ENCODE measurements around the gene TGFBR2.
"Not testable (repeated sequence)": the region's sequence is repeated elsewhere in the genome, so short reads cannot be mapped to it uniquely, and the experiment has no call there.

The TGFBR2 gene

DNA sequence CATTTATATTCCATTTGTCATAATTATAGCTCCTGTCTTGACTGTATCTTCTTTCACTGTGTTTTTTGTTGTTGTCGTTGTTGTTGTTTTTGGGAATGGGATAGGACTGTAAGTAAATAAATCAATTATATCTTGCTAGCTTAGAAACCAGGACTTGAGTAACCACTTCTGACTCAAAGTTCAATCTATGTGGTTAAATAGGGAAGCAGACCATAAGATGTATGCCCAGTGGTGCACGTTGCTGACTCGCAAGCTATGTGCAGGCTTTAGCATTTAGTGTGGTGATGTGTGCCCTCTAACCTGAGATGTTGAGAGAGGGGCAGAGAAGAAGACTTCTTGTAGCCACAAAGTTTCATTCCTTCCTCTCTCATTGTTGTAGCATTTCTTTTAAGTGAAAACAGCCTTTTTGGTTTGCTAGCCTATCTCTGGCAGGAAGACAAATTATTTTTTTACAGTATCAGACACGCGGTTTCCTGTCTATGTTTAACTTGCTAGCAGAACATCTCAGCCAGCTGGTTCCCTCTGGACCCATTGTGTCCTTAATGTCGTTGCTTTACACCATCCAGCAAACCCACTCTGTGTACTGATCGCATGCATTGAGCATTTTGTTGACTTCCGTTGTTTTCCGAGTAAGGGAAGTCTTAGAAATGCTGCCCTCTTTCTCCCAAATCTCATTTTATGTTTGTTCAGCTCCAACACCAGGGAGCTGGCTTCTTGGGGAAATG, 52.1 kb downstream of the TGFBR2 start:
- DNase-seq = peak; percentile 71 to 89 (median 81)

GRCh38 chr3:30659270-30660130, 53.1 kb downstream of the TGFBR2 start:
- DNase-seq = peak in 2 of 4 experiments; percentile 43 to 49

DNA sequence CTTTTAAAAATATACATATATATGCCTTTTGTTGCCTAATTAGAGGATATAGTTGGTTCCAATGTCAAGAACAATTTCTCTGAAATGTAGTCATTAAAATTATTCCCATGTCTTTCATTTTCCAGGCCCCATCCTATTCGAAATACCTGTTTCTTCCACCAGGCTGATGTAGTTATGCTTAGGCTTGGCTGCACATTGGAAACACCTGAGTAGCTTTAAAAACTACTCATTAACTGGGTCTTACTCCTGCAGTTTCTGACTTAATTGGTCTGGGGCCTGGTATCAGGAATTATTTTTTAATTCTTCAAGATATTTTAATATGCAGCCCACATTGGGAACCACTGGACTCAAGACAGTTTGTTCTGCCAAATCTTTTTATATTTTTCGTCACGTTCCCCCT, 53.7 kb downstream of the TGFBR2 start:
- DNase-seq = no peak

DNA sequence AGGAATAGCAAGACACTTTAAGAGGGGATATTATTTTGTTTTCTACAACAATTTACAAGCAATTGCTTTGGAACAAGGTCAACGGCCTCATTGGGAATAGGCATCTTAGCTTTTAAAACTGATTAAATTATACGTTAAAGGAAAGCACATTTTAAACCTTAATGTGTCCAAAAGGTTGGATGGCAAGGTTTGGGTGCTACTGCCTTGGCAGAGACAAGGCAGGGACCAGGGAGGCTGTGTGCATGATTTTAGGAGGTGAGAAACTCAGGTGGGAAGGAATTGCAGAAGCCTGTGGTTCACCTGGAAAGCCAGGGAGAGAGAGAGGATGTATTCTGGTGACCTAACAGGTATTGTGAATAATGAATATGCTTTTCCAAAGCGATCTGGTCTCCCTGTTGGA, 54.3 kb downstream of the TGFBR2 start:
- DNase-seq = no peak

GRCh38 chr3:30661098-30661873, 54.9 kb downstream of the TGFBR2 start:
- no peak for DNase-seq

DNA sequence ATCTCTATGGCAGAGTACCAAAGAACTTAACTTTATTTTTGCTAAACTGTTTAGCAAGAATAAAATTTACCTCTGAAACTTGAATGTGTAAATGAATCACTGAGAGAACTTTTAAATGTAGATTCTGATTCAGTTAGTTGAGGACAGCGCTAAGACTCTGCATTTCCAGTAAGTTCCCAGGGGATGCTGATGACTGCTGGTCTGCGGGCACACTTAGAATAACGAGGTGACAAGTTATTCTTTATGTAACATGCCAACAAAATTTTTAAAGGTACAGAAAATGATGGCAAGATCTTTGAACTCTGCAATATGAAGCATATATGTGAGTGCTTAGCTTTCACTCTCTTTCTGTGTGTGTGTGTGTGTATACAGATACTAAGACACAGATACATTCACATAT, 56.4 kb downstream of the TGFBR2 start:
- DNase-seq = no peak

DNA sequence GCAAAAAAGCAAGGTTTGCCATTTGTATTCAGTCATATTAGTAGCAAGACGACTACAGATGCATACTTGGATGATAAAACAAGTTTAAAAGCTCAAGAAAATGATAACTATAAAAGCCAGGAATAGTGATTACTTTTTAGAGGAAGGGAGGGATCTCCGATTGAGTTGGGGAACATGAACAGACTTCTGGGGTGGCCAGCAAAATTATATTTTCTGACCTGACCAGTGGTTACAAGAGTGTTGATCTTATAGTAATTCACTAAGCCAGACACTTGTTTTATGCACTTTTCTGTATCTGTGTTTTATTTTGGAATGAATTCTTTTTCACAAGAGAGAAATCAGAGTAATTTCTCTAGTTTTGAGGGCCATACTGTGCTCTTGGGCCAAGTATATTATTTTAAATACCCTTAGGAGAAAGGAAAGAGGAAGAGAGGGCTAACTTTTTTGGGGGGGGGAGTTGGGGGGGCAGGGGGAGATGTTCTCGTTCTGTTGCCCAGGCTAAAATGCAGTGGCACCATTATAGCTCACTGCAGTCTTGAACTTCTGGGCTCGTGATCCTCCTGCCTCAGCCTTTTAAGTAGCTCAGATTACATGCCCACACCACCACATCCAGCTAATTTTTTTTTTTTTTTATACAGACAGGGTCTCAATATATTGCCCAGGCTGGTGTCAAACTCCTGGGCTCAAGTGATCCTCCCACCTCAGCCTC, 57.3 kb downstream of the TGFBR2 start:
- no peak for DNase-seq

DNA sequence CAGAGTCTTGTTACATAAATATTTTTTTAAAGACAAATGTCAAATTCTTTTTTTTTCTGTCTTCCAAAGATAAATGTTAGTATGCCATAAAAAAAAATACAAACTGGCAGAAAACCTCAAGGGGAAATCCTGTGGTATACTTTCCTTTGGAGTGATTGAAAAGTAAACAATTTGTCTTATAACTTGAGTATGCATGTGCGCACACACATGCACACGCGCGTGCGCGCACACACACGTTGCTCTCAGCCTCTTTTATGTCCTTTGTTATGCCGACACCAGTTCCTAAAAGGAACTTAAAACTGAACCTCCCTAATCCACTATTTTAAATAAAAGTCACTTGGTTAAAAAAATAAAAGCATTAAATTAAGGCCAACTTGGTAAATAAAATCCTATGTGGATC, 58.1 kb downstream of the TGFBR2 start:
- DNase-seq = peak in 3 of 4 experiments; percentile 28 to 45 (median 44)

DNA sequence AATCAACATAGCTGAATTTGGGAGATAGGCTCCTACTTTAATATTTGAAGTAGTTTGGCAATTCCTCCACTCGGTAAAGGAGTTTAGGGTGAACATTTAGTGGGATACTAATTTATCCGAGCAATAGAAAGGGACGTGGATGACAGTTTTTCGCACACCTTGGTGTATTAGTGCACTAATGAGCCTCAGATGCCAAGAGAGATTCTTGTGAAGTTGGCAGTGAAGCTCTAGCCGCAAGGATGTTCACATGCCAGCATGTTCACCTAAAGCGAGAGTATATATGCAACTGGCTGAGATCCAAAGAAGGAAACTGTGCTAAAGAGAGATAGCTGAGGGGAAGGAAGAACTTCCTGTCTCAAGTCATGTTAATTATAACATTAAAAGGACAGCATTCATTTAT, 58.5 kb downstream of the TGFBR2 start:
- DNase-seq = peak in 2 of 4 experiments; percentile 45 to 49

GRCh38 chr3:30665539-30665938, 59.1 kb downstream of the TGFBR2 start:
- DNase-seq = no peak

DNA sequence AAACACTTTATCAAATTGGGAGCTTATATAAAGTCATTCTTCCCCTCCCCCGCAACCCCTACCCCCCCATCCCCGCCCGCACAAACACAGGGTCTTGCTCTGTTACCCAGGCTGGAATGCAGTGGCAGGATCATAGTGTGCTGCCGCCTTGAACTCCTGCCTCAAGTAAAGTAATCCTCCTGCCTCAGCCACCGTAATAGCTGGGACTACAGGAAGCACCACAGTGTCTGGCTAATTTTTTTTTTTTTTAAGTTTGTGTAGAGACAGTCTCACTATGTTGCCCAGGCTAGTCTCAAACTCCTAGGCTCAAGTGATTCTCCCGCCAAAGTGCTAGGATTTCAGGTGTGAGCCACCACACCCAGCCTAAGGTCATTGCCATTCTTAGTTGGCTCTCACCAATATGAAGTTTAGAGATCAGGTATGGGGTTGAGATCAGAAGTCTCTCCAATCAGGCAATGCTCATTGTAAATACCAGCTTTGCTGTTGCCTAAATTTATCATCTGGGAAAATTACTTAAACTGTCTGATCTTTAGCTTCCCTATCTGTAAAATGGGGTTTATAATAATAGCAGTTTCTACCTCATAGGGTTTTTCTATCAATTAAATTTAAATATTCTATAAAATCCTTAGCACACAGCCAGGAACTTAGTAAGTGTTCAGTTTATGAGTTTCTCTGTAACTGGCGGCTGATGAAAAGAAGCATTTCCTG, 60.3 kb downstream of the TGFBR2 start:
- DNase-seq = no peak

DNA sequence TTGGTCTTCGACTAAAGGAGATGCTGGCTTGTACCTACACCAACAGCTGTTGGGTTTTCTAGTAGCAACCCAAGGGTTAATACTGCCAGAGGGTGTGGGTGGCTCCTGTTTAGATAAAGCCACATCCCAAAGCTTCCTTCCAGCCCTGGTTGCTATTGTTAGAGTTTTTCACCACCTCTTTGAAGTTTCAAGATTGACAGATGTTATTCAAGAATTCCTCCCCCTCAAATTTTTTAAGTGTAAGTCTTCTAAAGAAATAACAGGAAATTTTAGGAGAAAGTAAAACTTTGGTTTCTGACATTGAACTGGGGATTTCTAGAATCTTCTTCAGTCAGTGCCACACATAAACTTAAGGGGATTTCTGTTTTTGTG, 60.9 kb downstream of the TGFBR2 start:
- peak in 2 of 4 experiments; percentile 23 to 24 for DNase-seq

DNA sequence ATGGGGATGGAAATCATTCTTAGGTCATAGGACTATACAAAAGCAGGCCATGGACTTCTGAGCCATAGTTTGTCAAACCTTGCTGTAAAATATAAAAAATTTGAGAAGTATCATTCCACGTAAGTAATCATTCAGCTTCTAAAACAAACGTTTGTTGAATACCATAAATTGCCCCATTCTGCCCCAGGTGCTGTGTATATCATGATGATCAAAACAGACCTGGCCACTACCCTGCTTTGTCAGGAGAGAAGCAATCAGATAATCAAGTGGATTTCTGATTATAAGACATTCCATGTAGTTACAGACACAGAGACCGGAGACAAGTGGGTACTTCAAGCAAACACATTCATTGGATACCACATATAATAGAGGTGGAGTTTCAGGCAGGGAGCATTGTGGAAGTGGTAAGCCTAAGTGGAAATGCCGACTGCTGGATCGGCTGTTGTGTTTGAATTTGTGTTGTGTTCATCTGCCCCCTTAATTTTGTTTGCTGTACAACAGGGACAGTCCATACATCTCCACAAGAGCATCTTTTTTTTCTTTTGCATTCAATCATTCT, 61.7 kb downstream of the TGFBR2 start:
- no peak for DNase-seq

DNA sequence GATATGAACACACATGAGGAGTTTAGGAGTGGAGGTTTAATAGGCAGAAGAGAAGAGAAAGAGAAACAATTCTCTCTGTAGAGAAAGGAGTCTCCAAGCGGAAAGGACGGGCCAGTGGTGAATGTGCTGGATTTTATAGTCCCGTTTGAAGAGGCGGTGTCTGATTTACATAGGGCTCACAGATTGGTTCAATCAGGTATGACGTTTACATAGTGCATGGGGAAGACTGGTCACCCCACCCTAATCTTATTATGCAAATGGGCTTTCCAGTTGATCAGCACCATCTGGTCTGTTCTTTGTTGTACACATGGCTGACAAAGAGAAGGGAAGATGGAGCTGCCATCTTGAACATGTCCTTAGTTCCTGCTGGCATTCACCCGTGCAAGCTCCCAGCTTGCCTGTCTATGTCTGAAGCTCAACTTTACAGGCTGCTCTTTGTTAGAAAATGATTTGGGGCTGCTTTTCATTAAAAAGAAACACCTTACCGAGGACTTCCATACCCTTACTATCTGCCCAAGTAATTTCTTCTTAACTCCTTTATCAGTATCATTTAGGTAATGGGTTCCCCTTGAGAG, 63.0 kb downstream of the TGFBR2 start:
- DNase-seq = not testable (repeated sequence)

DNA sequence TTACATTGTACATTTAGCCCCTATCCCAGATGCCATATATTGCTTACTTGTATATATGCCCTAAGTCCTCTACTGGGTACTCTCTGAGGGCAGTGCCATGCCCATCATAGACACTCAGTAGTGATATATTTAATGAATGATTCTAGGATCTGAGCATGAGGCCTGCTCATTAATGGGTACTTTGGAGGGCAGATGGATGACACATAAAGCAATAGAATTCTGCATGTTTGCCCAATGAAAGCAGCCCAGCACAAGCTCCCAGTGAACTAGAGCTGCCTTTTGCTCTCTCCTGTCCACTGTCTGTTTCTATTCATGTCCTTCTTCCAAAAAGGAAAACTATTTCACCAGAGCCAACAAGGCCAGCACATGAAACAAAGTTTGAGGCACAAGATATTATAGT, 63.9 kb downstream of the TGFBR2 start:
- no peak for DNase-seq

DNA sequence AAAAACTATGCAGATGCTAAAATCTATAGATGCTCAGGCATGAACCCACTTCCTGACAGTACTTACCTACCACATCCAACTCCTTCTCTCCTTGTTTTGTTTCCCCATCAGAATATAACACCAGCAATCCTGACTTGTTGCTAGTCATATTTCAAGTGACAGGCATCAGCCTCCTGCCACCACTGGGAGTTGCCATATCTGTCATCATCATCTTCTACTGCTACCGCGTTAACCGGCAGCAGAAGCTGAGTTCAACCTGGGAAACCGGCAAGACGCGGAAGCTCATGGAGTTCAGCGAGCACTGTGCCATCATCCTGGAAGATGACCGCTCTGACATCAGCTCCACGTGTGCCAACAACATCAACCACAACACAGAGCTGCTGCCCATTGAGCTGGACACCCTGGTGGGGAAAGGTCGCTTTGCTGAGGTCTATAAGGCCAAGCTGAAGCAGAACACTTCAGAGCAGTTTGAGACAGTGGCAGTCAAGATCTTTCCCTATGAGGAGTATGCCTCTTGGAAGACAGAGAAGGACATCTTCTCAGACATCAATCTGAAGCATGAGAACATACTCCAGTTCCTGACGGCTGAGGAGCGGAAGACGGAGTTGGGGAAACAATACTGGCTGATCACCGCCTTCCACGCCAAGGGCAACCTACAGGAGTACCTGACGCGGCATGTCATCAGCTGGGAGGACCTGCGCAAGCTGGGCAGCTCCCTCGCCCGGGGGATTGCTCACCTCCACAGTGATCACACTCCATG, 65.3 kb downstream of the TGFBR2 start:
- DNase-seq = no peak

- no peak for DNase-seq
Observed at GRCh38 chr3:30672287-30672735, 65.9 kb downstream of the TGFBR2 start.

DNA sequence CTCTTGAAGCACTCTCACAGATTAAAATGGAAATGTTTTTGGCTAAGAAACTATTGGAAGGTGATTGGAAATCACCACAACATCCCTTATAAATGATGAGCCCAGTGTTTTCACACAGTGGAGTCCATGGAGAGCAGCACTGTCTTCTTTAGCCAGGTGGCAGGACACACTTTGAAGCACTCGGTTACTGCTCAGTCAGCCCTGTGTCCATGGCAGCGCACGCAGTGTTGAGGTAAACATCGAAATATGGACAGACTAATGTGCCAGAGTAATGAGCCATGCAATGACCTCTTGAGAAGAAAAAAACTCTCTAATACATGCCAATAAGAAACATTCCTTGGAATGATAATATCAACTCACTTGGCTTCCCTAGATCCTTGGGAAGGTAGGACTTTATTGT, 66.6 kb downstream of the TGFBR2 start:
- no peak for DNase-seq

- peak in 3 of 4 experiments; percentile 31 to 42 (median 42) for DNase-seq
Observed at GRCh38 chr3:30673425-30674341, 67.3 kb downstream of the TGFBR2 start.

Data from suppressor macrophage (primary cell).